ENCODE data around the gene EML1. TPM values are rescaled to one million over a fixed set of nuclear protein-coding genes. Genes with fewer than 3 reads are reported as not detected.

EML1 gene
- 37.6 TPM for total RNA-seq

GRCh38 chr14:99793213-99794150 lies at the start of gene EML1:
Gene EML1 (plus strand): TSS chr14:99793413. CDS start chr14:99793477, 64 bp downstream.
- H3K27ac ChIP-seq (ENCODE audit: low read depth, low read length) = peak within 1 kb of the TSS; percentile 50
- no peaks in the 10 kb centered on the region for H3K27me3 ChIP-seq (ENCODE audit: control insufficient read depth in 3 of 3, insufficient read depth in 3 of 3, low read length in 3 of 3)
- no peaks in the 10 kb centered on the region for H3K36me3 ChIP-seq (ENCODE audit: control insufficient read depth in 3 of 3, insufficient read depth in 3 of 3, low read length in 3 of 3)
- peaks cover 16 to 20% (median 20%) of the 10 kb centered on the region in 3 donors for H3K4me1 ChIP-seq (ENCODE audit: control insufficient read depth in 3 of 3, insufficient read depth in 3 of 3, low read length in 3 of 3)
- H3K9me3 ChIP-seq (ENCODE audit: control insufficient read depth in 3 of 3, low read length in 3 of 3) = no peaks in the 10 kb centered on the region
- H3K9ac ChIP-seq (ENCODE audit: low read depth in 1 of 3, low read length in 3 of 3) = peak within 1 kb of the TSS; percentile 59 to 82 (median 75)
- peak within 1 kb of the TSS; percentile 62 to 69 (median 67) for H3K4me3 ChIP-seq (ENCODE audit: low read length in 3 of 3)

GRCh38 chr14:99744199-99744872 lies 48.9 kb upstream of the EML1 start:
- no peak overlapping the region for H3K27ac ChIP-seq (ENCODE audit: low read depth, low read length)
- H3K4me3 ChIP-seq (ENCODE audit: low read length in 3 of 3) = no peak overlapping the region
- peaks cover 58 to 65% (median 62%) of the 10 kb centered on the region in 3 donors for H3K4me1 ChIP-seq (ENCODE audit: control insufficient read depth in 3 of 3, insufficient read depth in 3 of 3, low read length in 3 of 3)
- H3K36me3 ChIP-seq (ENCODE audit: control insufficient read depth in 3 of 3, insufficient read depth in 3 of 3, low read length in 3 of 3) = no peaks in the 10 kb centered on the region
- H3K27me3 ChIP-seq (ENCODE audit: control insufficient read depth in 3 of 3, insufficient read depth in 3 of 3, low read length in 3 of 3) = no peaks in the 10 kb centered on the region
- H3K9me3 ChIP-seq (ENCODE audit: control insufficient read depth in 3 of 3, low read length in 3 of 3) = no peaks in the 10 kb centered on the region
- H3K9ac ChIP-seq (ENCODE audit: low read depth in 1 of 3, low read length in 3 of 3) = no peak overlapping the region

- no peak overlapping the region for H3K4me3 ChIP-seq (ENCODE audit: low read length in 3 of 3)
- H3K4me1 ChIP-seq (ENCODE audit: control insufficient read depth in 3 of 3, insufficient read depth in 3 of 3, low read length in 3 of 3) = peaks cover 58 to 65% (median 62%) of the 10 kb centered on the region in 3 donors
- H3K9ac ChIP-seq (ENCODE audit: low read depth in 1 of 3, low read length in 3 of 3) = no peak overlapping the region
- no peaks in the 10 kb centered on the region for H3K27me3 ChIP-seq (ENCODE audit: control insufficient read depth in 3 of 3, insufficient read depth in 3 of 3, low read length in 3 of 3)
- no peaks in the 10 kb centered on the region for H3K36me3 ChIP-seq (ENCODE audit: control insufficient read depth in 3 of 3, insufficient read depth in 3 of 3, low read length in 3 of 3)
- no peaks in the 10 kb centered on the region for H3K9me3 ChIP-seq (ENCODE audit: control insufficient read depth in 3 of 3, low read length in 3 of 3)
- H3K27ac ChIP-seq (ENCODE audit: low read depth, low read length) = no peak overlapping the region
These were observed 48.4 kb upstream of the EML1 start for GRCh38 chr14:99744873-99745224.

GRCh38 chr14:99745307-99745951 lies 47.8 kb upstream of the EML1 start:
- no peaks in the 10 kb centered on the region for H3K9me3 ChIP-seq (ENCODE audit: control insufficient read depth in 3 of 3, low read length in 3 of 3)
- H3K4me3 ChIP-seq (ENCODE audit: low read length in 3 of 3) = no peak overlapping the region
- H3K36me3 ChIP-seq (ENCODE audit: control insufficient read depth in 3 of 3, insufficient read depth in 3 of 3, low read length in 3 of 3) = no peaks in the 10 kb centered on the region
- peak overlapping the region in 1 of 3 donors; percentile 10 for H3K9ac ChIP-seq (ENCODE audit: low read depth in 1 of 3, low read length in 3 of 3)
- H3K27ac ChIP-seq (ENCODE audit: low read depth, low read length) = no peak overlapping the region
- H3K4me1 ChIP-seq (ENCODE audit: control insufficient read depth in 3 of 3, insufficient read depth in 3 of 3, low read length in 3 of 3) = peaks cover 57 to 65% (median 62%) of the 10 kb centered on the region in 3 donors
- H3K27me3 ChIP-seq (ENCODE audit: control insufficient read depth in 3 of 3, insufficient read depth in 3 of 3, low read length in 3 of 3) = no peaks in the 10 kb centered on the region

- H3K9me3 ChIP-seq (ENCODE audit: control insufficient read depth in 3 of 3, low read length in 3 of 3) = no peaks in the 10 kb centered on the region
- H3K36me3 ChIP-seq (ENCODE audit: control insufficient read depth in 3 of 3, insufficient read depth in 3 of 3, low read length in 3 of 3) = no peaks in the 10 kb centered on the region
- no peak overlapping the region for H3K27ac ChIP-seq (ENCODE audit: low read depth, low read length)
- no peak overlapping the region for H3K9ac ChIP-seq (ENCODE audit: low read depth in 1 of 3, low read length in 3 of 3)
- H3K27me3 ChIP-seq (ENCODE audit: control insufficient read depth in 3 of 3, insufficient read depth in 3 of 3, low read length in 3 of 3) = no peaks in the 10 kb centered on the region
- no peak overlapping the region for H3K4me3 ChIP-seq (ENCODE audit: low read length in 3 of 3)
- H3K4me1 ChIP-seq (ENCODE audit: control insufficient read depth in 3 of 3, insufficient read depth in 3 of 3, low read length in 3 of 3) = peaks cover 50 to 61% (median 52%) of the 10 kb centered on the region in 3 donors
These were observed 46.0 kb upstream of the EML1 start for GRCh38 chr14:99747167-99747566.

- Histone ChIP-seq H3K9me3 (ENCODE audit: control insufficient read depth in 3 of 3, low read length in 3 of 3) (no peaks in the 10 kb centered on the region), H3K27ac (ENCODE audit: low read depth, low read length) (no peak overlapping the region), H3K4me1 (ENCODE audit: control insufficient read depth in 3 of 3, insufficient read depth in 3 of 3, low read length in 3 of 3) (peaks cover 52 to 60% (median 53%) of the 10 kb centered on the region in 3 donors), H3K36me3 (ENCODE audit: control insufficient read depth in 3 of 3, insufficient read depth in 3 of 3, low read length in 3 of 3) (no peaks in the 10 kb centered on the region), H3K9ac (ENCODE audit: low read depth in 1 of 3, low read length in 3 of 3) (no peak overlapping the region), H3K27me3 (ENCODE audit: control insufficient read depth in 3 of 3, insufficient read depth in 3 of 3, low read length in 3 of 3) (no peaks in the 10 kb centered on the region), H3K4me3 (ENCODE audit: low read length in 3 of 3) (no peak overlapping the region)
These were observed 45.5 kb upstream of the EML1 start for GRCh38 chr14:99747582-99748330.

- no peaks in the 10 kb centered on the region for H3K27me3 ChIP-seq (ENCODE audit: control insufficient read depth in 3 of 3, insufficient read depth in 3 of 3, low read length in 3 of 3)
- H3K4me3 ChIP-seq (ENCODE audit: low read length in 3 of 3) = no peak overlapping the region
- H3K4me1 ChIP-seq (ENCODE audit: control insufficient read depth in 3 of 3, insufficient read depth in 3 of 3, low read length in 3 of 3) = peaks cover 52 to 60% (median 59%) of the 10 kb centered on the region in 3 donors
- no peak overlapping the region for H3K27ac ChIP-seq (ENCODE audit: low read depth, low read length)
- H3K9me3 ChIP-seq (ENCODE audit: control insufficient read depth in 3 of 3, low read length in 3 of 3) = no peaks in the 10 kb centered on the region
- H3K9ac ChIP-seq (ENCODE audit: low read depth in 1 of 3, low read length in 3 of 3) = no peak overlapping the region
- H3K36me3 ChIP-seq (ENCODE audit: control insufficient read depth in 3 of 3, insufficient read depth in 3 of 3, low read length in 3 of 3) = no peaks in the 10 kb centered on the region
These were observed 44.7 kb upstream of the EML1 start for GRCh38 chr14:99748529-99748928.

- no peak overlapping the region for H3K27ac ChIP-seq (ENCODE audit: low read depth, low read length)
- no peaks in the 10 kb centered on the region for H3K9me3 ChIP-seq (ENCODE audit: control insufficient read depth in 3 of 3, low read length in 3 of 3)
- no peak overlapping the region for H3K4me3 ChIP-seq (ENCODE audit: low read length in 3 of 3)
- no peaks in the 10 kb centered on the region for H3K27me3 ChIP-seq (ENCODE audit: control insufficient read depth in 3 of 3, insufficient read depth in 3 of 3, low read length in 3 of 3)
- H3K36me3 ChIP-seq (ENCODE audit: control insufficient read depth in 3 of 3, insufficient read depth in 3 of 3, low read length in 3 of 3) = no peaks in the 10 kb centered on the region
- peak overlapping the region in 1 of 3 donors; percentile 60 for H3K9ac ChIP-seq (ENCODE audit: low read depth in 1 of 3, low read length in 3 of 3)
- H3K4me1 ChIP-seq (ENCODE audit: control insufficient read depth in 3 of 3, insufficient read depth in 3 of 3, low read length in 3 of 3) = peaks cover 52 to 67% (median 63%) of the 10 kb centered on the region in 3 donors
These were observed 44.1 kb upstream of the EML1 start for GRCh38 chr14:99749142-99749541.
